GM18868 (cell line): ENCODE data around the gene HTRA3.

Experiments used
- ATAC-seq: cut with Tn5 transposase; IDR thresholded peaks from one replicate; pipeline ENCODE4 v1.9.1; 2021; ENCODE audit warnings: mild to moderate bottlenecking, moderate library complexity; ENCODE audit not compliant: unreplicated experiment

Gene HTRA3

GRCh38 chr4:8352368-8353157 lies 83.0 kb downstream of the HTRA3 start:
- no peak for ATAC-seq

GRCh38 chr4:8353158-8353669 lies 83.7 kb downstream of the HTRA3 start:
- ATAC-seq, result no peak

- ATAC-seq, result no peak
These were observed 84.4 kb downstream of the HTRA3 start for GRCh38 chr4:8353912-8354453.

GRCh38 chr4:8355306-8355705 lies 85.8 kb downstream of the HTRA3 start:
- ATAC-seq, result no peak

GRCh38 chr4:8355864-8356565 lies 86.5 kb downstream of the HTRA3 start:
- ATAC-seq, result no peak
